HepG2 (cell line): ENCODE measurements around the gene TMTC2. TPM values are rescaled to one million over a fixed set of nuclear protein-coding genes. Genes with fewer than 3 reads are reported as not detected.

Experiments
- ATAC-seq: fragments of 200-7000 bp; cut with Tn5 transposase; 3 replicates; pipeline ENCODE4 v1.9.1; 2020; ENCODE audit warnings: mild to moderate bottlenecking, moderate library complexity
- BruUV-seq: library from RNA; stranded (reverse); fragments of 400-500 nt; replicated peaks from 2 replicates; lab custom pipeline; 2021; lab: Mats Ljungman, UMichigan
- CTCF ChIA-PET: fragments of 300-600 bp; formaldehyde crosslinking; extraction: SDS; loops from one replicate; lab custom pipeline; 2021; ENCODE audit warnings: low total read pairs, inconsistent platforms, low intra/inter-chr PET ratio; lab: Yijun Ruan, JAX
- POLR2A ChIA-PET: fragments of 350-600 bp; sonication (Branson Sonifier 250); formaldehyde crosslinking; loops from one replicate; lab custom pipeline; 2020; ENCODE audit warnings: antibody characterized with exemption, inconsistent platforms; lab: Yijun Ruan, JAX
- DNase-seq: peaks from one replicate; pipeline ENCODE4 v3.0.0-alpha.2; 2015; ENCODE audit warnings: low spot score
- FAIRE-seq: peaks from 3 replicates; lab custom pipeline; 2011; peaks lifted over from hg19 to GRCh38; lab: Jason Lieb, UNC
- H2AFZ ChIP-seq: one replicate; pipeline ENCODE4 v1.6.1; 2011; ENCODE audit warnings: low read length, inconsistent platforms
- H3K27ac ChIP-seq: fragments of 300-600 bp; 3 replicates; pipeline ENCODE4 v1.8.0; 2011; ENCODE audit warnings: mixed run types, mild to moderate bottlenecking, mixed read lengths, low read length, inconsistent platforms; ENCODE audit not compliant: insufficient read depth; ENCODE audit errors: extremely low read length
- H3K27me3 ChIP-seq, 2 experiments: fragments of 200-600 bp in 1 of 2; 2 replicates in 1 of 2; 3 replicates in 1 of 2; pipeline versions ENCODE4 v1.6.0 to v1.8.0; 2011; ENCODE audit warnings: low read length in 2 of 2, mild to moderate bottlenecking in 2 of 2, moderate library complexity in 2 of 2, inconsistent platforms in 1 of 2; ENCODE audit not compliant: insufficient read depth in 2 of 2, control insufficient read depth in 1 of 2
- H3K36me3 ChIP-seq, 2 experiments: fragments of 200-600 bp in 1 of 2; replicated peaks in 1 of 2; 2 replicates in 1 of 2; 3 replicates in 1 of 2; pipeline versions ENCODE4 v1.5.1 to v1.8.0; 2011; ENCODE audit warnings: low read length in 2 of 2, inconsistent platforms in 1 of 2; ENCODE audit not compliant: insufficient read depth in 2 of 2, control insufficient read depth in 1 of 2
- H3K4me1 ChIP-seq: 2 replicates; pipeline ENCODE4 v1.5.1; 2012; ENCODE audit warnings: low read length, inconsistent platforms; ENCODE audit not compliant: insufficient read depth
- H3K4me2 ChIP-seq: 2 replicates; pipeline ENCODE4 v1.6.0; 2011; ENCODE audit warnings: low read depth, low read length, inconsistent platforms
- H3K4me3 ChIP-seq, 3 experiments: fragments of 200-600 bp in 1 of 3; sonication (generic), shearing (Covaris generic) in 1 of 3; replicated peaks in 1 of 3; 2 replicates each; pipeline ENCODE4 v1.5.1; 2011 to 2016; ENCODE audit warnings: low read length in 3 of 3, inconsistent platforms in 2 of 3, low read depth in 2 of 3, mild to moderate bottlenecking in 2 of 3, control low read depth in 1 of 3, mixed read lengths in 1 of 3; ENCODE audit not compliant: insufficient read depth in 1 of 3
- H3K79me2 ChIP-seq: one replicate; pipeline ENCODE4 v1.6.1; 2011; ENCODE audit warnings: low read length, inconsistent platforms; ENCODE audit not compliant: insufficient read depth
- H3K9ac ChIP-seq: 2 replicates; pipeline ENCODE4 v1.6.0; 2011; ENCODE audit warnings: mild to moderate bottlenecking, low read depth, low read length, inconsistent platforms; ENCODE audit not compliant: insufficient read depth
- H3K9me3 ChIP-seq: 2 replicates; pipeline ENCODE4 v1.5.1; 2012; ENCODE audit warnings: mild to moderate bottlenecking, low read length
- H4K20me1 ChIP-seq: 2 replicates; pipeline ENCODE4 v1.6.0; 2011; ENCODE audit warnings: inconsistent platforms, mild to moderate bottlenecking, low read length, moderate library complexity; ENCODE audit not compliant: insufficient read depth
- HHEX ChIP-seq: IDR thresholded peaks from 2 replicates; pipeline ENCODE4 v1.6.1; 2016; ENCODE audit warnings: control low read depth
- IKZF1 ChIP-seq: fragments of 450-650 bp; IDR thresholded peaks from 2 replicates; pipeline ENCODE4 v1.7.1; 2016
- MTF1 ChIP-seq: sonication (generic); formaldehyde crosslinking; IDR thresholded peaks from 2 replicates; pipeline ENCODE4 v1.5.0; 2020; ENCODE audit warnings: missing genetic modification reagents
- SCMH1 ChIP-seq: sonication (generic); formaldehyde crosslinking; IDR thresholded peaks from 2 replicates; pipeline ENCODE4 v1.9.0; 2021; ENCODE audit warnings: missing genetic modification reagents, mild to moderate bottlenecking, borderline replicate concordance
- SRSF9 ChIP-seq: fragments of 200-400 bp; formaldehyde crosslinking; IDR thresholded peaks from 2 replicates; pipeline ENCODE4 v1.6.1; 2018; ENCODE audit warnings: borderline replicate concordance, mild to moderate bottlenecking, low read depth, low read length; ENCODE audit not compliant: insufficient read depth, poor library complexity, severe bottlenecking
- U2AF1 ChIP-seq: fragments of 200-400 bp; formaldehyde crosslinking; optimal IDR thresholded peaks from 2 replicates; pipeline ENCODE3; 2017; ENCODE audit warnings: mild to moderate bottlenecking, low read depth, low read length
- XRCC5 ChIP-seq: fragments of 200-400 bp; formaldehyde crosslinking; optimal IDR thresholded peaks from 2 replicates; pipeline ENCODE3; 2017; ENCODE audit warnings: mild to moderate bottlenecking, low read length
- ZNF225 ChIP-seq: sonication (generic); formaldehyde crosslinking; IDR thresholded peaks from 2 replicates; pipeline ENCODE4 v1.4.0; 2020; ENCODE audit warnings: mild to moderate bottlenecking, missing genetic modification reagents
- ZNF253 ChIP-seq: sonication (generic); formaldehyde crosslinking; IDR thresholded peaks from 2 replicates; pipeline ENCODE4 v1.8.0; 2022; ENCODE audit warnings: mild to moderate bottlenecking, missing genetic modification reagents, borderline replicate concordance
- ZNF496 ChIP-seq: sonication (generic); formaldehyde crosslinking; IDR thresholded peaks from 2 replicates; pipeline ENCODE4 v1.8.1; 2023; ENCODE audit warnings: mild to moderate bottlenecking, moderate library complexity, missing genetic modification reagents; ENCODE audit not compliant: insufficient replicate concordance
- whole genome bisulfite sequencing: methylation state at CpG from one replicate; pipeline ENCODE4 v1.1.6; 2017; ENCODE audit warnings: low lambda C conversion rate; 5-methylcytosine and 5-hydroxymethylcytosine counted together
- in situ Hi-C: cut with HindIII; loops from 2 replicates; pipeline ENCODE4 v1.10.0; 2017; ENCODE audit warnings: low pct_unique_long_range_greater_than_20kb; ENCODE audit not compliant: extremely low pct_ligation_motif_present
- intact Hi-C: fragments of 100-400 bp; cut with micrococcal nuclease; formaldehyde crosslinking; loops from one replicate; pipeline ENCODE4 v1.10.0; 2022; ENCODE audit not compliant: unreplicated experiment
- polyA plus RNA-seq, 8 experiments: library from polyadenylated mRNA; depleted of rRNA in 3 of 8; stranded (reverse) in 7 of 8; unstranded in 1 of 8; fragments of >200 nt; fragmentation: Illumina TruSeq in 4 of 8; extraction: Trizol in 4 of 8; gene quantifications; 2 replicates each; pipeline versions ENCODE4 v1.2.1 to v1.2.3, GENCODE V29; 2011 to 2016; ENCODE audit warnings: low read depth in 4 of 8, missing spikeins in 1 of 8, mixed read lengths in 1 of 8; ENCODE audit not compliant: insufficient read depth in 1 of 8
- total RNA-seq, 5 experiments: library from RNA; depleted of rRNA; stranded (reverse); fragments of >200 nt; fragmentation: Illumina TruSeq; extraction: Trizol; gene quantifications; 2 replicates each; pipeline ENCODE4 v1.2.3, GENCODE V29; 2016; ENCODE audit warnings: low read depth in 1 of 5
- TF ChIP-seq, protein P1 (sequence below): sonication (generic); formaldehyde crosslinking; IDR thresholded peaks from 2 replicates; pipeline ENCODE4 v1.8.0; 2022; ENCODE audit warnings: mild to moderate bottlenecking, missing genetic modification reagents, moderate library complexity

TMTC2 gene
- total and polyA plus RNA-seq, 2 of the 13 experiments (the other 11 are each of a cell fraction or from before 2014, with no cell fraction given), result 0.55 to 0.63 TPM

DNA sequence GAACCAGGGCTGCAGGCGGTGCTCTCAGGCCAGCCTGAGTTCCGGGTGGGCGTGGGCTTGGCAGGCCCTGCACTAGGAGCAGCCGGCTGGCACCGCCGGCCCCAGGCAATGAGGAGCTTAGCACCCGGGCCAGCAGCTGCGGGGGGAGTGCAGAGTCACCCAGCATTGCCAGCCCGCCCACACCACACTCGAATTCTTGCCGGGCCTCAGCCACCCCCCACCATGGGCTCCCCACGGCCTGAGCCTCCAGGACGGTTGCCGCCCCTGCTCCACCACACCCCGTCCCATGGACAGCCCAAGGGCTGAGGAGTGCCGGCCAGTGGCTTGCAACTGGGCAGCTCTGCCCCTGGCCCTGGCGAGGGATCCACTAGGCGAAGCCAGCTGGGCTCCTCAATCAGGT, 453.4 kb downstream of the TMTC2 start:
- no peak for DNase-seq
- ChIA-PET POLR2A (no interaction called here), CTCF (no interaction called here)
- H3K4me3 ChIP-seq, result no peak overlapping the region
- no peak overlapping the region for H3K9ac ChIP-seq
- no peak for ATAC-seq
- intact Hi-C loops (no loop called here), in situ Hi-C loops (no loop called here)
- no TSS peak for BruUV-seq
- no peak overlapping the region for H3K4me2 ChIP-seq
- H4K20me1 ChIP-seq, result no peaks in the 10 kb centered on the region
- H3K27me3 ChIP-seq, result no peaks in the 10 kb centered on the region
- H3K9me3 ChIP-seq, result peaks cover 20% of the 10 kb centered on the region; the same call in 1 of the 2 replicates
- no peaks in the 10 kb centered on the region for H3K4me1 ChIP-seq
- TF ChIP-seq ZNF253 (CRISPR knock-in tag) (no peak), IKZF1 (no peak), U2AF1 (no peak), MTF1 (CRISPR knock-in tag) (no peak), SRSF9 (no peak), XRCC5 (no peak), HHEX (CRISPR knock-in tag) (no peak), ZNF496 (no peak), ZNF225 (CRISPR knock-in tag) (no peak), SCMH1 (no peak)
- TF ChIP-seq, protein P1, sequence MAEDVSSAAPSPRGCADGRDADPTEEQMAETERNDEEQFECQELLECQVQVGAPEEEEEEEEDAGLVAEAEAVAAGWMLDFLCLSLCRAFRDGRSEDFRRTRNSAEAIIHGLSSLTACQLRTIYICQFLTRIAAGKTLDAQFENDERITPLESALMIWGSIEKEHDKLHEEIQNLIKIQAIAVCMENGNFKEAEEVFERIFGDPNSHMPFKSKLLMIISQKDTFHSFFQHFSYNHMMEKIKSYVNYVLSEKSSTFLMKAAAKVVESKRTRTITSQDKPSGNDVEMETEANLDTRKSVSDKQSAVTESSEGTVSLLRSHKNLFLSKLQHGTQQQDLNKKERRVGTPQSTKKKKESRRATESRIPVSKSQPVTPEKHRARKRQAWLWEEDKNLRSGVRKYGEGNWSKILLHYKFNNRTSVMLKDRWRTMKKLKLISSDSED (CRISPR knock-in tag), result no peak
- H3K27ac ChIP-seq, result no peak overlapping the region
- H3K36me3 ChIP-seq, result no peaks in the 10 kb centered on the region
- WGBS, result no CpG with 5 or more reads among the region's 18 CpGs
- no peaks in the 10 kb centered on the region for H3K79me2 ChIP-seq
- H2AFZ ChIP-seq, result no peak overlapping the region
- no peak for FAIRE-seq
